Colon (tissue), 2 donors: ENCODE results near the gene C11orf68.

Experiments used
- FAIRE-seq: peaks from 2 replicates; lab custom pipeline; 2012; peaks lifted over from hg19 to GRCh38; lab: Jason Lieb, UNC
- donor health status: control.
- donor health status: control.

Gene C11orf68

DNA sequence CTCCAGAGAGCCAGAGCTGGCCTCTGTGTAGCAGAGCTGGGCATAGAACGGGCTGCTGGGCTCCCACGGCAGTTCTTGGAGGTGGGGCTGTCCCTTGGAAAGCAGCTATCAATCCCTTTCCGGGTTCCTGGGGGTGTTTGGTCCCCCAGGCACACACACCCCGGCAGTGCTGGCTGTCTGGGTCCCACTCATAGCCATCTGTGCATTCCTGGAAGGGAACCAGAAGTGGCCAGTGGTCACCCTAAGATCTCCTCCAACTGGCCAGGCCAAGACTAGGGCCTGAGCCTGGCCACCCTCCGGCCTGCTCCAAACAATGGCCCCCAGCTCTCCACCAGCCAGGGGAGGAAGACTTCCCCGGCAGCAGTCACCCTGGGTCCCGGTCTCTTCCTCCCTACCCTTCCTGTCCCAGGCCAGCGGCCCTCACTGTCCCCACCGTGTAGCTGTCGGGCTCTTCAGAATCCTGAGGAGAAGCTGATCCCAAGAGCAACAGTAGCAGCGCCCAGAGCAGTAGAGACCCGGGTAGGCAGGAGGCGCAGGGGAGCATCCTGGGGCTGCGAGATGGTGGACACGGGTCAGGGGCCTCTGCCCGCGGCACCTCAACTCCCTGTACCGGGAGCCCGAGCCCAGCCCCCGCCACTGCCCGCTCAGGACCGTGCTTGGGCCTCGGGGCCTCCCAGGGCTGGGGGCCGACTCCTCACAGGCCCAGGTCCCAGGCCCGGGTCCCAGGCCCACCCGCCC, 46.9 kb downstream of the C11orf68 start:
- FAIRE-seq, result no peak

DNA sequence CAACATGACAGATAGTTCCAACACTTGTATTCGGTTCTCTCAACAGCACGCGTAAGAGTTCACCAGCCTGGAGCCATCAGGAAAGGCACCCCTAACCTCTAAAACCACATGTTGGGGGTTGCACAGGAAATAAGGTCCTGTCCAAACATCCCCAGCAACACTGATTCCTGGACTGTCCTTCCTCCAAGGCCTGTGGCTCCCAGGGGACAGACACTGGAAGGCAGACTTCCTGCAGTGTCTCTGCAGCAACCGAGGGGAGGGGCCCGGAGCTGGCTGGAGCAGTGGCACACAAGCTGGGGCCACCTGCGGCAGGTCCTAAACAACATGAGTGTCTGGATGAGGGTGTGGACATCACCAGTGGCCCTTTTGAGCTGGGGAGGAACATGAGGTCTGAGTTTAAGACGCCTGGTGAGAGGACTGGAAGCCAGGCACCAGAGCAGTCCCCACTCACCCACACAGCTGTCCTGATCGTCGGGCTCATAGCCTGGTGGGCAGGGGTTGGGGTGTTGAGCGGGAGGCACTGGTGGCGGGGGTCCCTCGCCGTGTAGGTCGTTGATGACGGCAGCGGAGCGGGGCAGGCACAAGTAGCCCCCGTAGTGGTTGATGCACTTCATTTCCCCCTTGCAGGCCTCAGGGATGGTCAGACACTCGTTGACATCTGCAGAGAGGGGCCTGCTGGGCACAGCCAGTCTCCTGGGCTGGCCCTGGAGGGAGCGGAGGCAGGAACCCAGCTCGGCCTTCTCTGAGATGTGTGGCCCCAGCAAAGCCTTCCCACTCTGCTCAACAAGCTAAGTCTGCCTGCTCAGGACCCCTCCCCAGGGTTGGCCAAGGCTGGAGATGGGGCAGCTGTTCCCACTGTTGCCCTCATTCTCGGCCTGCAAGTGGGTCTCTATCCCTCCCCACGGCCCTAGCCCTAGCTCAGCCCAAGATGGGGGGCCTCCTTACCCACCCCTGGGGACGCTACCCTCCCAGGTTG, 47.9 kb downstream of the C11orf68 start:
- no peak for FAIRE-seq

DNA sequence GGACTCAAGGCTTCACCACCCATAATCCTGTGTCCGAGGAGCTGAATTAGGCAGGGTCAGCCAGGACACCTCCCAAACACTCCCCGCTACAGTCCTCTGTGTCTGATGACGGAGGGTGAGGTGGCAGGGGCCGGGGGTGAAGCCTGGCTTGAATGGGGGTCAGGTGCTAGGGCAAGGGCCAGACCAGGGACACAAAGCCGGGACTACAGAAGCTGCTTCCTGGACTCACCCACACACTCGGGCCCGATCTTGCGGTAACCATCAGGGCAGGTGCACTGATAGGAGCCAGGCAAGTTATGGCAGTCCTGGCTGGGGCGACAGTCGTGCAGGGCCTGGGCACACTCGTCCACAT, 48.6 kb downstream of the C11orf68 start:
- FAIRE-seq, result no peak

DNA sequence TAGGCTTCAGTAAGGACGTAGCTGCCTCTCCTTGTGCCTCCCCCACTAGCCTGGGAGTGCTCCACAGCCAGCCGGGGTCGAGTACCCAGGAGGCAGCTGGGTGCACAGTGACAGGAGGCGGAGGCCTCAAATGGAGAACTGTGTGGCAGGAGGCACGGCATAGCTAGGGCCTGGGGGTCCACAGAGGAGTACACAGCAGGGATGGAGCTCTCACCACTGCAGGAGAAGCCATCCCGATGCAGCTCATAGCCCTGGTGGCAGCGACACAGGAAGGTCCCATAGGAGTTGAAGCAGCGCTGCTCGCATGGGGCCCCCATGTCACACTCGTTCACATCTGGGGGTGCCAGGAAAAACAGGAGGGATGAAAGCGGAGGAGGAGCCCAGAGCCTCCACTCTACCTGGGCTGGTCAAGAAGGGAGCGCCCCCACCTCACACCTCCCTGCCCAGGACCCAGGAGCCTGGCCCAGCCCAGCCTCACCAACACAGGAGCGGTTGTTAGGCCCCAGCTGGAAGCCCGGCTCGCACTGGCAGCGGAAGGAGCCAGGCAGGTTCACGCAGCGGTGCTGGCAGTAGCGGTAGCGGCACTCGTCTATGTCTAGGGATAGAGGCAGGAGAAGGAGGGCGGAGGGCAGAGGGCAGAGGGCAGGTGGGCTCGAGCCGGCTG, 49.1 kb downstream of the C11orf68 start:
- no peak for FAIRE-seq

DNA sequence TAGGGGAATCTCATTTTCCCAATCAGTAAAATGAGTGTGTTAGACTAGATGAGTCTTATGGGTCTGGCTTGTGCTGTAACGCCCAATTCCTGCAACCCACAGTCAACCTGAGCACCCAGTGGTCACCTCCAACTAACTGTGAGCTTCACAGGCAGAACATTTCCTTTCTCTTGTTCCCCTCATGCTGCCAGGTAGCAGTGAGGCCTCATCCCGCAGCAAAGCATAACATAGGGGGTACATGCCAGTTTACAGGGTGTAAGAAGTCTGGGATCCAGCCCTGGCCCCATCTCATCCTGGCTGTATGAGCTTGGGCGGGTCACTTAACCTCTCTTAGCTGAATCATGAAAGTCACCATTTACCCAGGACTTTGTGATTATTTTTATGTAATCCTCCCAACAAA, 50.0 kb downstream of the C11orf68 start:
- no peak for FAIRE-seq

DNA sequence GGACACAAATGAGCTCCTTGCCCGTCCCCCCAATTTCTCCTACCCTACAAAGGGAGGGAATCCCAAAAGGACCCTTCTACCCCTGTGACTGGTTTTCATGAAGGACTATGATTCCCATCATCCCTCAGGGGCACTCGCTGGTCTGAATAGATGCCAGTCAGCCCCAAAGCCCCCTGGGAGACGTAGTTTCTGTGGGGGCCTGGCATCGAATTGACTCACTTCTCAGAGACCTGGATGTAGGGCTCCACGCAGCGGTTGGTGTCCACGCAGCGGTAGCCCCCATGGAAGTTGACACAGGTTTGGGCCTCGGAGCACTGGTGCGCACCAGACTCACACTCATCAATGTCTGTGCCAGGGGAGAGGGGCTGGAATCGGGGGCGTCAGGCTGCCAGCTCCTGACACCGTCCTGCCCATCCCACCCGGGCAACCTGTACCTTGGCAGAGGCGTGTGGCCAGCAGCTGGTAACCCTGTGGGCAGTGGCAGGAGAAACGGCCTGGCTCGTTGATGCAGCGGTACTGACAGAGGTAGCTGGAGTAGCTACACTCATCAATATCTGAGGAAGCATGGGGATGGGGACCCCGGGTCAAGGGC, 50.7 kb downstream of the C11orf68 start:
- no peak for FAIRE-seq

DNA sequence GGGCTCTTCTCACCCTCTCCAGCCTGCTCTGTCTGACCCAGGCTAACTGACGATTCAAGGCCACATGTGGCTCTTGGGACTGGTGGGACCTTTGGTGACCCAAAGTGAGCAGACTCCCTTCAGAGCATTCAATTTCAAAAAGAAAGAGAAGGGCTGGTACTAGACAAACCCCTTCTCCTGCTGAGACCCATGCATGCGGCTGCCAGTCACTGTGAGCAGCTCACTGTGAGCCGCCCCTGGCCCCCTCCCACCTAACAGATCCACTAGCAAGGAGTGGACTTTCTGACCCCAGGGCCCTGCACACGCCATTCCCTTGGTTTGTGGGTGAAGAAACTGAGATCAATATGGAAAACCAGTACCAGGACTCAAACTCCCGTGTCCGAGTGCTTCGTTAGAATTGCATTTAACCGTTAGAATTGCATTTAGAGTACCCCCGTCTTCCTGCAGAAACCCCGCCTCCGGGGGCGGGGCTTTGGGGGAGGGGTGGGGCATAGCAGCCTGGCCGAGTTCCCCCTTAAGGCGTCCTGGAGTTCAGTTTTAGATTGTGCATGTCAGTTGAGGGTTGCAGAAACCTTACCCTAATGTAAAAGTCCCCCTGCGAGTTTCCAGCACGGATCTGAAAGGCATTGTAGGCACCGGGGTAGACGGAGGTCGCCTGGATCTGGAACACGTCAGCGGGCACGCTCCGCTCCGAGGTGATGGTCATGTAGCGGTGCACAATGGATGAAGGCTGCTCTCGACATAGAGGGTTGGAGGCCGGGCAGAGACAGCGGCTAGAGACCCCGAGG, 51.4 kb downstream of the C11orf68 start:
- FAIRE-seq, result no peak
